ENCODE results near the gene TMPRSS11E. TPM values are rescaled to one million over a fixed set of nuclear protein-coding genes. Genes with fewer than 3 reads are reported as not detected.
"Not testable (repeated sequence)": the region's sequence is repeated elsewhere in the genome, so short reads cannot be mapped to it uniquely, and the experiment has no call there.

Gene TMPRSS11E
- total RNA-seq, 1 donor from 2014 or later, result not detected

DNA sequence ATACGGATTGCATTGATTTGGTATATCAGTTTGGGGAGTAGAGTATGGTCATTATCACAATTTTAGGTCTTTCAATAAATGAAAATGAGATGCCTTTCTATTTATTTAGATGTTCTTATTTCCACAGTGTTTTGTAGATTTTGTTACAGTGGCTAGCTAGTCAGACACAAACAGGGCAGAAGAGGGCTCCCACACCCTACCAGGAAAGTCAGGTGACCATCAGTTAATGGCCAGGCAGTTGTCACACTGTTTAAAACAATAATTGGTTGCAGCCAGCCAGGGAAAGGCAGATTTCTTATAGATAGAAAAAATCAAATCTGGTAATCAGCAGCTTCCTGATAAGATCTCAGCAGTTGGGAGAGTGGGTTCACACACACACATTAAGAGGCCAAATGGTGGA lies 71.6 kb downstream of the TMPRSS11E start:
- DNase-seq (ENCODE audit: low read depth), result no peak

GRCh38 chr4:68520985-68521384 lies 73.7 kb downstream of the TMPRSS11E start:
- Histone ChIP-seq H3K27me3 (ENCODE audit: control insufficient read depth, insufficient read depth, low read length) (no peaks in the 10 kb centered on the region), H3K4me3 (ENCODE audit: low read depth, low read length) (no peak overlapping the region), H3K36me3 (ENCODE audit: control insufficient read depth, insufficient read depth, low read length) (no peaks in the 10 kb centered on the region)
- TF ChIP-seq, protein P1, sequence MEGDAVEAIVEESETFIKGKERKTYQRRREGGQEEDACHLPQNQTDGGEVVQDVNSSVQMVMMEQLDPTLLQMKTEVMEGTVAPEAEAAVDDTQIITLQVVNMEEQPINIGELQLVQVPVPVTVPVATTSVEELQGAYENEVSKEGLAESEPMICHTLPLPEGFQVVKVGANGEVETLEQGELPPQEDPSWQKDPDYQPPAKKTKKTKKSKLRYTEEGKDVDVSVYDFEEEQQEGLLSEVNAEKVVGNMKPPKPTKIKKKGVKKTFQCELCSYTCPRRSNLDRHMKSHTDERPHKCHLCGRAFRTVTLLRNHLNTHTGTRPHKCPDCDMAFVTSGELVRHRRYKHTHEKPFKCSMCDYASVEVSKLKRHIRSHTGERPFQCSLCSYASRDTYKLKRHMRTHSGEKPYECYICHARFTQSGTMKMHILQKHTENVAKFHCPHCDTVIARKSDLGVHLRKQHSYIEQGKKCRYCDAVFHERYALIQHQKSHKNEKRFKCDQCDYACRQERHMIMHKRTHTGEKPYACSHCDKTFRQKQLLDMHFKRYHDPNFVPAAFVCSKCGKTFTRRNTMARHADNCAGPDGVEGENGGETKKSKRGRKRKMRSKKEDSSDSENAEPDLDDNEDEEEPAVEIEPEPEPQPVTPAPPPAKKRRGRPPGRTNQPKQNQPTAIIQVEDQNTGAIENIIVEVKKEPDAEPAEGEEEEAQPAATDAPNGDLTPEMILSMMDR (IDR thresholded peaks at IDR 0.05; ENCODE audit: insufficient read depth, low read length, poor library complexity, severe bottlenecking), result no peak
- DNase-seq (ENCODE audit: low read depth), result no peak

More for the DNA sequence above, 71.6 kb downstream of the TMPRSS11E start:
- Histone ChIP-seq H3K4me3 (ENCODE audit: low read depth, low read length) (no peak overlapping the region), H3K27me3 (ENCODE audit: control insufficient read depth, insufficient read depth, low read length) (no peaks in the 10 kb centered on the region), H3K36me3 (ENCODE audit: control insufficient read depth, insufficient read depth, low read length) (no peaks in the 10 kb centered on the region)
- TF ChIP-seq, protein P1 (IDR thresholded peaks at IDR 0.05; ENCODE audit: insufficient read depth, low read length, poor library complexity, severe bottlenecking), result no peak

GRCh38 chr4:68522232-68522631 lies 75.0 kb downstream of the TMPRSS11E start:
- H3K4me3 ChIP-seq (ENCODE audit: low read depth, low read length); DNase-seq (ENCODE audit: low read depth); H3K36me3 ChIP-seq (ENCODE audit: control insufficient read depth, insufficient read depth, low read length); H3K27me3 ChIP-seq (ENCODE audit: control insufficient read depth, insufficient read depth, low read length): not testable (repeated sequence)

GRCh38 chr4:68535974-68536373 lies 88.7 kb downstream of the TMPRSS11E start:
- H3K36me3 ChIP-seq (ENCODE audit: control insufficient read depth, insufficient read depth, low read length), result no peaks in the 10 kb centered on the region
- H3K27me3 ChIP-seq (ENCODE audit: control insufficient read depth, insufficient read depth, low read length), result no peaks in the 10 kb centered on the region
- TF ChIP-seq, protein P1 (IDR thresholded peaks at IDR 0.05; ENCODE audit: insufficient read depth, low read length, poor library complexity, severe bottlenecking), result no peak
- H3K4me3 ChIP-seq (ENCODE audit: low read depth, low read length), result no peak overlapping the region
- DNase-seq (ENCODE audit: low read depth), result no peak

- no peak overlapping the region for H3K4me3 ChIP-seq (ENCODE audit: low read depth, low read length)
- no peaks in the 10 kb centered on the region for H3K36me3 ChIP-seq (ENCODE audit: control insufficient read depth, insufficient read depth, low read length)
- no peak for DNase-seq (ENCODE audit: low read depth)
- TF ChIP-seq, protein P1 (IDR thresholded peaks at IDR 0.05; ENCODE audit: insufficient read depth, low read length, poor library complexity, severe bottlenecking), result no peak
- no peaks in the 10 kb centered on the region for H3K27me3 ChIP-seq (ENCODE audit: control insufficient read depth, insufficient read depth, low read length)
Measured at GRCh38 chr4:68536375-68536774, 89.1 kb downstream of the TMPRSS11E start.

GRCh38 chr4:68542742-68543141 lies 95.5 kb downstream of the TMPRSS11E start:
- not testable (repeated sequence) for DNase-seq (ENCODE audit: low read depth); H3K4me3 ChIP-seq (ENCODE audit: low read depth, low read length); H3K27me3 ChIP-seq (ENCODE audit: control insufficient read depth, insufficient read depth, low read length); H3K36me3 ChIP-seq (ENCODE audit: control insufficient read depth, insufficient read depth, low read length)

Other genes with a start within 250 kb of the TMPRSS11E start
- not detected in 2 replicates for gene TMPRSS11B, start 201.8 kb upstream of the TMPRSS11E start, total RNA-seq
- 37.7 and 46.1 TPM in 2 replicates for gene YTHDC1, start 97.4 kb upstream of the TMPRSS11E start, total RNA-seq
- gene UGT2B17, start 128.9 kb downstream of the TMPRSS11E start, total RNA-seq, result not detected in 2 replicates
- not detected in 2 replicates for gene UGT2B15, start 223.2 kb downstream of the TMPRSS11E start, total RNA-seq